Pancreas (tissue), 10 donors: Measurements from ENCODE around the gene CLEC3B. TPM values are rescaled to one million over a fixed set of nuclear protein-coding genes. Genes with fewer than 3 reads are reported as not detected.
"Not testable (repeated sequence)": the region's sequence is repeated elsewhere in the genome, so short reads cannot be mapped to it uniquely, and the experiment has no call there.

Experiments
- ATAC-seq, 4 donors: fragments of 200-7000 bp; cut with Tn5 transposase; one replicate each; pipeline versions ENCODE4 v1.8.0 to v1.9.1; 2020; ENCODE audit warnings: mild to moderate bottlenecking in 4 of 4, moderate library complexity in 4 of 4
- DNase-seq, 6 donors: peaks; one replicate each; pipeline ENCODE4 v3.0.0-alpha.2; 2020
- FAIRE-seq: peaks from 2 replicates; lab custom pipeline; 2012; peaks lifted over from hg19 to GRCh38; lab: Jason Lieb, UNC
- H3K27ac ChIP-seq, 4 donors: fragments of 200-600 bp; sonication (generic); 1 replicate in 3 of 4; 2 replicates in 1 of 4; pipeline versions ENCODE4 v1.5.0 to v1.8.0; 2020
- H3K27me3 ChIP-seq, 4 donors: fragments of 200-600 bp; one replicate each; pipeline ENCODE4 v1.8.0; 2021
- H3K36me3 ChIP-seq, 3 donors: fragments of 200-600 bp; sonication (generic) in 1 of 3; one replicate each; pipeline versions ENCODE4 v1.5.0 to v1.8.0; 2020 to 2021
- H3K4me1 ChIP-seq, 3 donors: fragments of 200-600 bp; one replicate each; pipeline ENCODE4 v1.8.0; 2021
- H3K4me3 ChIP-seq, 4 donors: fragments of 200-600 bp; sonication (generic) in 2 of 4; one replicate each; pipeline versions ENCODE4 v1.5.0 to v1.8.0; 2020 to 2021
- H3K9me3 ChIP-seq, 4 donors: fragments of 200-600 bp; one replicate each; pipeline ENCODE4 v1.8.0; 2021
- WGBS, 2 donors: extraction: QIAGEN DNeasy Blood & Tissue Kit; methylation state at CpG; one replicate each; pipeline ENCODE4 v1.1.7; 2013; 5-methylcytosine and 5-hydroxymethylcytosine counted together
- intact Hi-C, 3 donors: fragments of 100-400 bp; cut with DNase I; formaldehyde crosslinking; loops; one replicate each; pipeline versions ENCODE4 v1.11.1 to v1.14.2; 2022
- polyA plus RNA-seq, 2 donors: library from polyadenylated mRNA; stranded (reverse); fragments of 200-250 nt; gene quantifications; one replicate each; pipeline ENCODE4 v1.2.3, GENCODE V29; 2013
- total RNA-seq, 6 donors: library from RNA; stranded (reverse); fragmentation: NEBNext Ultra II Directional in 4 of 6; extraction: Animal tissue kit (Norgen Biotek cat#: 25700) in 4 of 6; gene quantifications; one replicate each; pipeline versions ENCODE4 v1.2.1 to v1.2.4, GENCODE V29; 2021 to 2023
- TF ChIP-seq, protein P1 (sequence below), 4 donors: fragments of 200-600 bp; sonication (generic) in 3 of 4; IDR thresholded peaks; one replicate each; pipeline versions ENCODE4 v1.5.0 to v1.8.0; 2021; ENCODE audit warnings: antibody characterized with exemption in 4 of 4
- donor health status: healthy with polysubstance abuse.
- donor health status: DM: no; HTN: no; CAD: no; lungs with moderate emphysema.
- donor health status: DM: no; HTN: no; CAD: no.
- donor health status: control.
- donor health status: control.
- donor health status: Bipolar disorder and iron deficiency.
- donor health status: DM: yes; HTN: yes; CAD: no.
- donor health status: DM: no; HTN: no; CAD: no.
- donor health status: DM: no; HTN: no; CAD: no.
- donor health status: DM: yes; HTN: yes; CAD: no.

Gene CLEC3B
- total and polyA plus RNA-seq, 8 donors: 1.3 to 31.9 (median 7.8) TPM

DNA sequence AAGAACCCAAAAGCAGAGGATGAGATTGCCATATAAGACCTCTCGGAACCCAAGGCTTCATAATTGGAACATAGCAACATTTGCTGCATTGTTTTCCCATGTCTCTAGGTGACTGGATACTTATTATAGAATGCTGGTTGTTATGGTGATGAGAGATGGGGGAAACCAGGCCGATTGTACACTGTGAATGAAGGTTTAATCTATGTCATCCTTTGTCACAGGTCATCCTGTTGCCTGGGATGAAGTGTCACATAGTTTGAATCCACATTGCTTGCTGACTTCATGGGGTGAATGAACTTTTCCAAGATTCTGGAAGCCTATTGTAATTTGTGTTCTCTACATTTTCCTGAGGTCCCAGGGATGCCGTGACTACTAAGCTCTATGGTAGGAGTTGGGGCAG, 41.8 kb downstream of the CLEC3B start:
- Histone ChIP-seq H3K9me3 (no peaks in the 10 kb centered on the region), H3K27ac (no peak overlapping the region), H3K27me3 (no peaks in the 10 kb centered on the region), H3K4me1 (no peaks in the 10 kb centered on the region), H3K4me3 (no peak overlapping the region), H3K36me3 (no peaks in the 10 kb centered on the region)
- WGBS, 2 donors: 73 to 80% methylated on average over 3 of the region's 3 CpGs
- intact Hi-C loops: no loop called here
- no peak for FAIRE-seq
- TF ChIP-seq, protein P1, sequence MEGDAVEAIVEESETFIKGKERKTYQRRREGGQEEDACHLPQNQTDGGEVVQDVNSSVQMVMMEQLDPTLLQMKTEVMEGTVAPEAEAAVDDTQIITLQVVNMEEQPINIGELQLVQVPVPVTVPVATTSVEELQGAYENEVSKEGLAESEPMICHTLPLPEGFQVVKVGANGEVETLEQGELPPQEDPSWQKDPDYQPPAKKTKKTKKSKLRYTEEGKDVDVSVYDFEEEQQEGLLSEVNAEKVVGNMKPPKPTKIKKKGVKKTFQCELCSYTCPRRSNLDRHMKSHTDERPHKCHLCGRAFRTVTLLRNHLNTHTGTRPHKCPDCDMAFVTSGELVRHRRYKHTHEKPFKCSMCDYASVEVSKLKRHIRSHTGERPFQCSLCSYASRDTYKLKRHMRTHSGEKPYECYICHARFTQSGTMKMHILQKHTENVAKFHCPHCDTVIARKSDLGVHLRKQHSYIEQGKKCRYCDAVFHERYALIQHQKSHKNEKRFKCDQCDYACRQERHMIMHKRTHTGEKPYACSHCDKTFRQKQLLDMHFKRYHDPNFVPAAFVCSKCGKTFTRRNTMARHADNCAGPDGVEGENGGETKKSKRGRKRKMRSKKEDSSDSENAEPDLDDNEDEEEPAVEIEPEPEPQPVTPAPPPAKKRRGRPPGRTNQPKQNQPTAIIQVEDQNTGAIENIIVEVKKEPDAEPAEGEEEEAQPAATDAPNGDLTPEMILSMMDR (IDR thresholded peaks at IDR 0.05): no peak
- ATAC-seq: no peak
- no peak for DNase-seq

DNA sequence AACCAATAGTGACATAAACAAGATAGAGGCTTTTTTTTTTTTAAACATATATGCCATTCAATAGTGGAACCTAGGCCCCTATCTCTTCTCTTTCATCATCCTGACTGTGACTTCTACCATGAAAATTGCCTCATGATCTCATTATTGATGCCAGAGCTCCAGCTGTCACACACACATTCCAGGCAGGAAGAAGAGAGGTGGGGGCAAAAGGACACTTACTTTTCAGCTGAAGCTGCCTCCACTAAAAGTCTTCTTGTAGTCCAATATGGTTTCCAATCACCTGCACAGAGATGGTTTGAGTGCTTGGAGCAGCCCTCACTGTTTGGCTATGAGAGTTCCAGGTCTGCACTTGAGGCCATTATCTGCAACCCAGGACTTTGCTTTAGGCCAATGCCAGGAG, 45.0 kb downstream of the CLEC3B start:
- FAIRE-seq (no peak), ATAC-seq (no peak), DNase-seq (no peak)
- no peaks in the 10 kb centered on the region for H3K36me3 ChIP-seq
- TF ChIP-seq, protein P1 (IDR thresholded peaks at IDR 0.05): no peak
- H3K9me3 ChIP-seq: no peaks in the 10 kb centered on the region
- H3K4me1 ChIP-seq: no peaks in the 10 kb centered on the region
- no peak overlapping the region for H3K27ac ChIP-seq
- no peaks in the 10 kb centered on the region for H3K27me3 ChIP-seq
- intact Hi-C loops: no loop called here
- H3K4me3 ChIP-seq: no peak overlapping the region

DNA sequence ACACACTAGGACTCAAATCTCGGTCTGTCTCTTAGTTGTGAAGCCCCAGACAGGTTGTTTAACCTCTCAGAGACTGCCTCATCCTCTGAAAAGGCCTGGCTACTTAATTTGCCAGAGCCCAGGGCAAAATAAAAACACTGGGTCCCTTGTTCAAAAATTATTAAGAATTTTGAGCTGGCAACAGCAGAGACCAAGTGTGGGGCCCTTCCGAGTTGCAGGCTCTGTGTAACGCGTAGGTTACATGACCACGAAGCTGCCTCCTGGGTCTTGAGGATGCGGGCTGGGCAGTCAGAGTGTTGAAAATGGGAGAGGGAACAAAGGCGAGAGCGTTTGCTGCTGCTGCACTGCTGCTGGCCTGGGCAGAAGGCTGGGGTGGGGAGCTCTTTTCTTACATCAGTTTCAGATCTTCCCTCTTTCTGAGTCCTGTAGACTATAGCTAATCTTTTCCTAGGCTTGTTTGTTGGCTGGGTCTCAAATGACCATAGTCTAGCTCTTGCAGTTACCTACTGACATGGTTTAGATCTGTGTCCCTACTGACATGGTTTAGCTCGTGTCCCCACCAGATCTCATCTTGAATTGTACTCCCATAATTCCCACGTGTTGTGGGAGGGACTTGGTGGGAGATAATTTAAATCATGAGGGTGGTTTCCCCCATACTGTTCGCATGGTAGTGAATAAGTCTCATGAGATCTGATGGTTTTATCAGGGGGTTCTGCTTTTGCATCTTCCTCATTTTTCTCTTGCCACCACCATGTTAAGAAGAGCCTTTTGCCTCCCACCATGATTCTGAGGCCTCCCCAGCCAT, 49.9 kb downstream of the CLEC3B start:
- no peak overlapping the region for H3K27ac ChIP-seq
- WGBS, 2 donors: 82 to 84% methylated on average over 11 of the region's 11 CpGs
- intact Hi-C loops: no loop called here

DNA sequence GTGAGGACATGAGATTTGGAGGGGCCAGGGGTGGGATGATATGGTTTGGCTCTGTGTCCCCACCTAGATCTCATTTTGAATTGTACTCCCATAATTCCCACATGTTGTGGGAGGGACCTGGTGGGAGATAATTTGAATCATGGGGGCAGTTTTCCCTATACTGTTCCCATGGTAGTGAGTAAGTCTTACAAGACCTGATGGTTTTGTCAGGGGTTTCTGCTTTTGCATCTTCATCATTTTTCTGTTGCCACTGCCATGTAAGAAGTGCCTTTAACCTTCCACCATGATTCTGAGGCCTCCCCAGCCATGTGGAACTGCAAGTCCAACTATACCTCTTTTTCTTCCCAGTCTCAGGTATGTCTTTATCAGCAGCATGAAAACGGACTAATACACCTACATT, 52.2 kb downstream of the CLEC3B start:
- ATAC-seq, H3K36me3 ChIP-seq, DNase-seq, H3K27ac ChIP-seq, FAIRE-seq, H3K4me3 ChIP-seq, H3K9me3 ChIP-seq, H3K27me3 ChIP-seq, H3K4me1 ChIP-seq, intact Hi-C loops: not testable (repeated sequence)
- 33 to 46% methylated on average over 1 of the region's 1 CpG for WGBS, 2 donors

More for the DNA sequence above, 49.9 kb downstream of the CLEC3B start:
- no peak for FAIRE-seq
- Histone ChIP-seq H3K27me3 (no peaks in the 10 kb centered on the region), H3K4me1 (peaks cover 0 to 8% (median 7%) of the 10 kb centered on the region in 3 donors), H3K9me3 (no peaks in the 10 kb centered on the region), H3K36me3 (no peaks in the 10 kb centered on the region), H3K4me3 (no peak overlapping the region)
- TF ChIP-seq, protein P1 (IDR thresholded peaks at IDR 0.05): no peak
- no peak for DNase-seq
- no peak for ATAC-seq

DNA sequence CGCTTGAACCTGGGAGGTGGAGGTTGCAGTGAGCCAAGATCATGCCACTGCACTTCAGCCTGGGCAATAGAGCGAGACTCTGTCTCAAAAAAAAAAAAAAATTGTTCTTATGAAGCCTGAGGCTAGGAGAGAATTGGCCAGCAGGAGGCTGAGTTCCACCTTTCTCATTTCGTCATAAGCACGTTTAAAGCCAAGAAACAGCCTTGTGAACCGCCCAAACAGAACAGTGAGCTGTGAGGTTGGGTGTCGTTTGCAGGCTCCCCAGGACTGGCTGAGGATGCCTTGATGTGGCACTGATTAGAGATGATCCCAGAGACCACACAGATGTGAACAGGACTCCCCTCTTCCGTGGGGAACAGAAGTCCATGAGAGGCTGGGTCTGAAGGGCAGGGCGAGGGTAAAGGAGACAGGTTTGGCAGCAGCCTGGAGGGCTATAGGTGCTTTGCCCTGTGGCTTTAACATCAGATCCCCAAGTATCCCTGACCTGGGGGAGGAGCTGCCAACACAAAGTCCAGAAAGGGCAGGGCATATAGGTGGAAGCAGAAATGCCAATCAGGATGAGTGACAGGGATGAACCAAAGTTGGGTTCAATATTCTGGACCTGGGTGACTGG, 52.9 kb downstream of the CLEC3B start:
- ATAC-seq (peak; percentile 52 to 78 (median 68)), FAIRE-seq (no peak), DNase-seq (peak in 1 of 6 donors; percentile 43)
- H3K4me1 ChIP-seq: peaks cover 0 to 8% (median 7%) of the 10 kb centered on the region in 3 donors
- H3K27me3 ChIP-seq: no peaks in the 10 kb centered on the region
- peaks cover 0 to 5% (median 0%) of the 10 kb centered on the region in 3 donors for H3K36me3 ChIP-seq
- TF ChIP-seq, protein P1 (IDR thresholded peaks at IDR 0.05): peak in 1 of 4 donors; percentile 21
- H3K9me3 ChIP-seq: no peaks in the 10 kb centered on the region
- intact Hi-C loops: no loop called here
- H3K27ac ChIP-seq: peak overlapping the region in 2 of 4 donors; percentile 17 to 22
- 61 to 66% methylated on average over 7 to 8 of the region's 8 CpGs for WGBS, 2 donors
- H3K4me3 ChIP-seq: no peak overlapping the region
